GDM1 (cell line): ENCODE results near the gene TBC1D20.
"Not testable (repeated sequence)": the region's sequence is repeated elsewhere in the genome, so short reads cannot be mapped to it uniquely, and the experiment has no call there.

Experiments
- DNase-seq: peaks from one replicate; lab custom pipeline; 2025; lab: John Stamatoyannopoulos, UW

Gene TBC1D20

DNA sequence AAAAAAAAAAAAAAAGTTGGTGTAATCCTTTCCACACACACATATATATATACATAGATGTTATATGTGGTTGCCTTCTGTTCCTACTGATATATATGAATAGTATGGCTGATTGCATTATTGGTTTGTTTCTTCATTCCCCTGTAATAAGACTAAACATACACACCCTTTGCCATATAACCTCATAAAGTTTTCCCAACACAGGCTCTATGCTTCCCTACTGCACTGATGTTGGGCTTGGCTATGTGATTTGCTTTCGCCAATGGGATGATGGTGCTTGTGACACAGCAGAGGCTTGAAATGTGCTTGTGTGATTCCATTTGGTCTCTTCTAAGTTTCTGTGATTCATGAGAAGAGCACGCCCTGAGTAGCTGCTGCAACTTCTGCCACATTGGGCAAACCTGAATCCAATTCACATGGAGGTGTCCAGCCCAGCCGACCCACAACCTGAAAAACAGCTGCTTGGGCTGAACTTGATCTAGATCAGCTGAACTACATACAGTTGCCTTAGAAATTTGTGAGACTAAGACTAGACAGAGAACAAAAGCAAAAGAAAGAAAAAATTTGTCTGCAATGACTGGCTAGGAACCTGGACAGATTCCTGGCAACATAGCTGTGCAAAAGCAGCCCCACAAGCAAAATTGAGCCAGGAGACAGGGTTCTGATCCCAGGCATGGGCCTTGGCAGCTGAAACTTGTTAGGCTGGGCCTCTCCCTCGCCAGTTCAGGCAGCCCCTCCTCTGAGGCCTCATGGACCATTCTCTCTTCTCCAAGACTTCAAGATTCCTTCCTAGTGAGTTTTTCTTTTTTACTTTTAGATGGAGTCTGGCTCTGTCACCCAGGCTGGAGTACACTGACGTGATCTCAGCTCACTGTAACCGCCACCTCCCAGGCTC, 13.4 kb upstream of the TBC1D20 start:
- no peak for DNase-seq

DNA sequence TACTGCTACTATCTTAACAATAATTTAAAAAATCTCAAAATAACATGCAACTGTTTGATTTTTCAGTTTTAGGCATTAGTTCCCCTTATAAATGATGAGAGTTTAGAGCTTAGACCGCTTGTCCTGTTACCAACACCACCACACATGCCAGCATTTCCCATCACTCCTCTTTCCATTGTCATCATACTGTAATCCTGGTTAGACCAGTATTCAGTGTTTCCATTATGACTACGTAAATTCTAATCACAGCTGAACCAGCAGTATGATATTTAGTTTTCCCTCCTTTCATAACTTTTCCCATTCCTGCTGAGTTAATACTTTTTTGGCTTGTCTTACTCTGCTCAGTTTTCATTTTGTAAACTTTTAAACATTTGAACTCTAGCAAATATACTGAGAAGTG, 12.2 kb upstream of the TBC1D20 start:
- DNase-seq = no peak

DNA sequence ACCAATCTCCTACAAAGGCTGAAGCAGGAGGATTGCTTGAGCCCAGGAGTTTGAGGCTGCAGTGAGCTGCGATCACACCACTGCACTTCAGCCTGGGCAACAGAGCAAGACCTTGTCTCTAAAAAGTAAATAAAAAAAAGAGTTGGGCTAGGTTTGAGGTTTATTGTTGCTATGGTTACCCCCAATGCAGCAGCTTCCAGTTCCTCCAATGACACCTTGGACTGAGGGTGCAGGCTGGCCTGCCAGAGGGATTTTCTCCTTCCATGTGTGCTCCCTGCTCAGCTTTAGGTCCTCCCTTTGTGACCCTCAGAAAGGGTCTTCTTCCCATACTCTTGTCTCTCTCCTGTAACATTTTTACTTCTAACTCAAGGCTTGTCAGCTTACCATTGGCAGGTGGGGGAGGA, 10.6 kb upstream of the TBC1D20 start:
- no peak for DNase-seq

DNA sequence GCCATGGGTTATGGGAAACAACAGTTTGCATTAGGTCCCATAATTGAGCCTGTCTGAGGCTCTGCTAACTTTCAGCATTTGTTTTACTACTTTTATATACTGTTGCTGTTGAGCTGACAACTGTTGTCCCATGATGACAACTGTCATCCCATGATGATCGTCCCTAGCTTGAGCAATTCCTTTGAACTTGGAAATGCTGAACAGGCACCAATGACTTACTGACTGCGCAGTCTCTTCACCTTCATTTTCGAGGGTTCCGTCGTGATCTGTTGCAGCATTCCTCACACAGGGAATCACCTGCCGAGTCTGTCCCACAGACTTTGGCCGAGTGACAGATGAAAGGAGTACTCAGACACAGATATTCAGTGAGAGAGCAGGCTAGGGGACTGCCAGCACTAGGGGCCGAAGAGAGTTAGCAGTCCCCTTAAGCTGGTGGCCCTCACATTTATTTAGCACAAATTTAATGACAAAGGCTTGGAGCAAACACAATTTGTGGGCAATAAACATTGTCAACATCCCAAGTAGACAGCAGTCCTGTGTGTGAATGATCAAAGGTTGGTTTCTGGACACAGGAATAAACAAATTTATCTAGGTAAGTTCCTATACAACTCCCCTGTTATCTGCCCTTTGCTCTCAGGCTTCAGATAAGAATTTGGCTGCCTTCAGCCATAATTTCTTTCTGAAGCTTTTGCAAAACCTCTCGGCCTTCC, 10.0 kb upstream of the TBC1D20 start:
- no peak for DNase-seq

DNA sequence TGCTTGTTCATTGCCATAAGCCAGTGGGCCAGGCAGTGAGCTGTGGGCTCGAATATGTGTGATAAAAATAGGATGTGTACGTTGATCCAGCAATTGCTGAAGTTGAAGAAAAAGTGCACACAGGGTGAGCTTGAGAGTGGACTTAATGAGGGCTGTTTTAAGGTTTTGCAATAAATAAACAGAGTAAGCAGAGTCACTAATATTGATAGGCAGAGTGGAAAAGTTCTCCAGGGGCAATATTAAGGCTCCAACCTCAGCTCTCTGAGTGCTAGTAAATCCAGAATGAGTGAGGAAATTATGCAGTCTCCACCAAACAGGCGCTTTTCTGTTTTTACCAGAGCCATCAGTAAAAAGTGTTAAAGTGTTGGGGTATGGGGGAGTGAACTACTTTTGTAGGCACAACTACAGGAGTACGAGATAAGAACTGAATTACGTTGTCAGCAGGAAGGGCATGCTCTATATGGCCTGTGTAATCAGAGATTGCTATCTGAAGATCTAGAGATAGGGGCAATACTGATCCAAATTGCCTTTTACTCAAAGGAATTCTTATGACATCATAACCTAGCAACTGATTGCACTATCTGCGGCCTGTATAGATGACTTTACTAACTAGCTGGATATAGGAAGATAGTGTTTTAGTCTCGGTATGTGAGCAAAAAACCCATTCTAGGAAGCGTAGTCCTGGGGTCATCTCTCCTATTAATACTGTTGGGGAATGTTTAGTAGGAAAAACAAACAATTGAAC, 7.6 kb upstream of the TBC1D20 start:
- DNase-seq = no peak

DNA sequence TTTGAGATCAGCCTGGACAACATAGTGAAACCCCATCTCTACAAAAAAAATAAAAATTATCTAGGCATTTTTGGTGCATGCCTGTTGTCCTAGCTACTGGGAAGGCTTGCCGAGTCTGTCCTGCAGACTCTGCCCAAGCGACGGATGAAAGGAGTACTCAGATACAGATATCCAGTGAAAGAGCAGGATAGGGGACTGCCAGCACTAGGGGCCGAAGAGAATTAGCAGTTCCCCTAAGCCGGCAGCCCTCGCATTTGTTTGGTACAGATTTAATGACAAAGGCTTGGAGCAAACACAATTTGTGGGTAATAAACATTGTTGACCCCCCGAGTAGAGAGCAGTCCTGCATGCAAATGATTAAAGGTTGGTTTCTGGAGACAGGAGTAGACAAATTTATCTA, 5.4 kb upstream of the TBC1D20 start:
- DNase-seq = no peak

DNA sequence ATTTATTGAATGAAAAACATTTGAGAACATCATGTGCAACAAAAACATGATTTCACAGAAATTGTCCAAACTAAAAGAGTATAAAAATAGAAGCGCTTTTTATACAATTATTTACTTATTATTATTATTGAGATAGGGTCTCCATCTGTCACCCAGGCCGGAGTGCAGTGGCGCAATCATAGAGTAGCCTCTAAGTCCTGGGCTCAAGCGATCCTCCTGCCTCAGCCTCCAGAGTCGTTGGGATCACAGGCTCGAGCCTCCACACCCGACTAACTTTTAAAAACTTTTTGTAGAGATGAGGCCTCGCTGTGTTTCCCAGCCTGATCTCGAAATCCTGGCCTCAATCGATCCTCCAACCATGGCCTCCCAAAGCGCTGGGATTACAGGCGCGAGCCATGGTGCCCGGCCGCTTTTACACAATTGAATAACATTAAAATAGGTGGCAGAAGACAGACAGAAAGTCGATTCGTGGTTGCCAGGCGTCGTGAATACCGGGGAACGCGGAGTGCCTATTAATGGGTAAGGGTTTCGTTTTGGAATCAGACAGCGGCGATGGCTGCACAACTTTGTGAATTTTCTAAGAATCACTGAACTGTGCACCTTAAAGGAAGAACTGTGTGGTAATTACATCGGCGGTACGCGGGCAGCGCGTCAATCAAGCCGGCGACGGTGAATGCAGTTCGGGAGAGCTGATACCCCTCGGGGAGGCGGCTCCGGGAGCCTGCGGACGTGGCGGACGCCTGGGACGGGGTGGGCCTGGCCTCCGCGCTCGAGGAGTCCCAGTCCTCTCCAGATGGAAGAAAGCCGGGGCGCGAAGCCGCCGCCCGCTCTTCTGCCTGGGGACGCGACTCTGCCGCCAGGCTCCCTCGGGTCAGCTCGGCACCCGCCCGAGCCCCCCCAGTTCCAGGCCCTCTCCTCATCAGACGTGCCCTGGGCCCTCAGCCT, 807 bp downstream of the TBC1D20 start:
- DNase-seq = peak; percentile 45

DNA sequence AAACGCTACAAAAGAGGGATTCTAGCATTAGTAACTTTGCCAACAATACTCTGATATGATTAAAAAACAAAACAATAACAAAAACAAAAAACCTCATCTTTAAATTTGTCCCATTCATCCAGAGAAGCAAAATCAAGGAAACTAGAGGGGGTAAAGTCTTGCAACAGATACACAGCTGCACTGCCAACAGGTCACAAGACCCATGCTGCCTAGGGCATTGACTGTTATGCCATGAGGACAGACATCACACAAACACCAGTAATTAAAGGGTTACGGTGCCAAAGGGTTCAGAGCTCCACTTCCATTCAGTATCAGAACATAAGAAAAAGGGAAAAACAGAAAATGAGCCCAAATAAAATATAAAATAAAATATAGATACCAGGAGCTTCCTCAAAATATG, 1.6 kb downstream of the TBC1D20 start:
- DNase-seq = no peak

DNA sequence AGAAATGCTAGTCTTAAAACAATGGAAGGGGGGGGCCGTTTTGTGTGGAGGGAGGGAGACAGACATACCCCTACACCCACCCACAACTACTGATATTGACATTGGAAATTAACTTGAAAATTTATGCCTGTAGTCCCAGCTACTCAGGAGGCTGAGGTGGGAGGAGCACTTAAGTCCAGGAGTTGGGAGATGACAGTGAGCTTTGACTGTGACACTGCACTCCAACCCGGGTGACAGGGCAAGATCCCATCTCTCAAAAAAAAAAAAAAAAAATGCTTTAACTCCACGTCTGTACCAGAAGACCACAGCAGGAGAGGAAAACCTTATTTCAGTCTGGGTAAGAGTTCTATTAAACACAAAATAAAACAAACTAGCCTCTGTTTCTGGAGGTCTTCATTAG, 2.2 kb downstream of the TBC1D20 start:
- DNase-seq = no peak

DNA sequence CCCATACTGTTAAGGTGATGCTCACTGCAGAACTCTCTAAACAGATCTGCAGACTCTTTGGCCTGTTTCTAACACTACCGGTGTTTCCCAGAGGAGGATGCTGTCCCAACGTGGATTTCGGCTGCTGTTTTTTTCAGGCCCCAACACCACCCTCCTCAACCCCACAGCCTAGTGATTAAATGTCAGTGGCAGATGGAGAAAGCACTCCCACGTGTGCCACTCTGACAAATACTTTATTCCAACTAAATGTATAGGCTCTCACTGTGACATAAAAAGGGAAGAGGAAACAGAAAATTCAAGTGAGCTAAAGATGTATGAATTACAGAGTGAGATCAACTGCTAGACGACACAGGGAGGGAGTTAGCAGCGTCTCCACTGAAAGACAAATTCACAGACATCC, 3.6 kb downstream of the TBC1D20 start:
- no peak for DNase-seq

DNA sequence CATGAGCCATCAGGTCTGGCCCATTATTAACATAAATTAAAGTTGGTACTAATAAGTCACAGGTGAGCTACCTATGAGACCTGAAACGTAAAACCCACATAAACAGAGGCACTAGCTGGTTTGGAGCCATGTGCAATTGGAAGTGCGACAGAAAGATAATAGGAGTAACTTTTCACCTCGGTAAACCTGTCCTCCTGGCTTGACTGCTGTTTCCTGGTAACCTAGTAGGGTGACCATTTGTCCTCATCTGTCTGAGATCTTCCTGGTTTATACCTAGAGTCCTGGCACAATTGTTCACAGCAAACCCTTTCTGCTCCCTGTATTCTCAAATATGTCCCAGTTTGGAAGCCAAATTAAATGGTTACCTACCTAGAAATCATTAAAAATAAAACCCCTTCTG, 7.4 kb downstream of the TBC1D20 start:
- DNase-seq = no peak

DNA sequence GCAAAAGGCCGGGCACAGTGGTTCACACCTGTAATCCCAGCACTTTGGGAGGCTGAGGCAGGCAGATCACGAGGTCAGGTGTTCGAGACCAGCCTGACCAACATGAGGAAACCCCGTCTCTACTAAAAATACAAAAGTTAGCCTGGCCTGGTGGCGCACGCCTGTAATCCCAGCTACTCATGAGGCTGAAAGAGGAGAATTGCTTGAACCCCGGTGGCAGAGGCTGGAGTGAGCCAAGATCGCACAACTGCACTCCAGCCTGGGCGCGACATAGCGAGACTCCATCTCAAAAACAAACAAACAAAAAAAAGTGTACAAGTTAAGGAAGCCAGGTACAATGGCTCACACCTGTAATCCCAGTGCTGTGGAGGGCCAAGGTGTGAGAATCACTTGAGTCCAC, 10.3 kb downstream of the TBC1D20 start:
- DNase-seq = not testable (repeated sequence)

DNA sequence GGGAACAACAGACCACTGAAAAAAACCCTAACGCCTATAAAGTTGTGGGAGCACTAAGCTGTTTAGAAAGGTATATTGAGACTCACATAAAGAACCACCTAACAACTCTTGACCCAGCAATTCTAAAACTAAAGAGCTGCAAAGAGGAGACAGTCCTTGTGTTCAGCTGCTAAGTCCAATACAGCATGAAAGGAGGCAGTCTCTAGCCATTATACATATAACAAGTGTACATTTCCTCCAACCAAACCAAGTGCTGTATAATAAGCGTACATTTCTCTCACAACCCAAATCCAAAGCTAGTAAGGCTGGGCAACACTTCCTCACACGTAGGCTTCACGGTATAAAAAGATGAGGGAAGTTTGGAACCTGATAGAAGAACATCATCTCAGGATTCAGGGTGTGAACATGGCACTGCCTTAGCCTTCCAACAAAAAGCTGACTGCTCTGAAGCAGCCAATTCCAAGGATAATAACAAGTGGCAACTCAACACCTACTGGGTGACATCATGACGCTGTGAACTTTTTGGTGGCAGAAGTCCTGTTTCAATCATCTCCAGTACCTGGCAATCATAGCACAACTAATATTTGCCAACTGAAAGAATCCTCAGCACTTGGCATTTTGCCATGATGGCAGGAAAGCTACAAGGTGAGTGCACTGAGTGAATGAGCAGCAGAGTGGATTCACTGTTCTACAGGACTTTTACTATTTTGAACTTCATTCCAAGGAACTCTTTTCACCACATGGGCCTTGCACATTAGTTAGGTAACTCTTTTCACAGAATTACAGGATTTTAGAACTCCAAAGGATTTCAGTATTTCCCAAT, 16.6 kb downstream of the TBC1D20 start:
- DNase-seq = no peak

DNA sequence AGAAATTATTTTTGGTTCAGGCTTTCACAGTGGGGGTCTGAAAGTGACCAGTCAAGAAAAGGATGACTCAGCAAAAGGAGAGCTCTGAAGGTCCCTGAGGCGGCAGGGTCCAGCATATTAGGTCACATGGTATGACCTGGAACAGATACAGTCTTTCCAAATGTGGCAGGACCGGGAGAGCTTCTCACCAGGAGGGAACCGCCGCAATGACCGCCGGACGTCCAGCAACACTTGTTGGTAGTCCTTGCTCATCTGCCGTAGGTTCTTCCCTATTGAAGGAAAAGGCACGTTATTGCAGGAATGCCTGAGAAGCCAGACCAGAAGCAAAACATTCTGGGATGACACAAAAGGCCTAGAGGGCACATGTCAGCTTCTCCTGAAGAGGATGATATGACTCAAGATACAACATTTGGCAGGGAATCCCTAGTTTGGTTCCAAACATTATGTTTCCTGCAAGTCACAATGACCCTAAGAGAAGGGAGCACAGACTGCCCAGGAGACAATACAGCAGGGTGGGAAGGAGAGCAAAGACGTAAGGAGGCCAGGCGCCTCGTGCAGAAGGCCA, 17.4 kb downstream of the TBC1D20 start:
- DNase-seq = no peak

DNA sequence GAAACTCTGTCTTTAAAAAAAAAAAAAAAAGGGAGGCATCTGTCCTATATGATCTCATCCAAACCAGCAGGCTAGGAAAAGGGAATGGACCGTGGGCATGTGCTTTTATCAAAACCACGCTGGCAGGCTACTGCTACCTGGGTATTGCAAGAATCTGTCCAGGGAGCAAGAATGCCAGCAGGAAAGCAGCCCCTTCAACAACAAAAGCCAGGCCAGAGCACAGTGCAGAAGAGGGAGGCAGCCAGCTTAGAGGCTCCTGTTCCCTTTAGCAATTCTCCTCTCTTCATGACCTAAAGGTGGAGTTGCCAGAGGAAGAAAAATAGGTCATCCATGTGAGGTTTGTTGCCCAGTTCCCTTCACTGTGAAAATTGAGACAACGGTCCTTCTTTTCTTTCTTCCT, 18.2 kb downstream of the TBC1D20 start:
- no peak for DNase-seq

DNA sequence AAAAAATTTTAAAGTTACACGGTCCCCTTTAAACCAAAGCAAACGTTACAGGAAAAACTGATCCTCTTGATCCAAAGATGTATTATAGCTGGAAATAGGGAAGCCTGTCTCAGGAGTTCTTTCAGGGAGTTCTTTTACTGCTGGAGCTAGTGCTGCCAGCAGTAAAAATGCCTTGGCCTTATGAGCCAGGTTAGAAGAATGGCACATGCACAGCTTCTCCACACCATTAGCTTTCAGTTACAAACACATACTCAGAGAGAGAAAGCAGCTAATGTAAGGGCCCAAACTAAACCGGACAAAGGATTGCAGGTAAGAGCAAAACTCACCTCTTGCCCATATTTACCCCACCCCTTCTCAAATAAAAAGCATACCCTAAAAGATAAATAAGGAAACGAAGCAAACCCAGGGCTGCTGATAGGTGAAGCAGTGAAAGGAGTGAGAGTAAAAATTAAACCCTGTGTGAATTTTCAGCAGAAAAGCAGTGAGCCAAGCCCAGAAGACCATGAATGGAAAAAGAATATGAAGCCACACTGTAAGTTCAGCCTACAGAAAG, 19.0 kb downstream of the TBC1D20 start:
- no peak for DNase-seq

DNA sequence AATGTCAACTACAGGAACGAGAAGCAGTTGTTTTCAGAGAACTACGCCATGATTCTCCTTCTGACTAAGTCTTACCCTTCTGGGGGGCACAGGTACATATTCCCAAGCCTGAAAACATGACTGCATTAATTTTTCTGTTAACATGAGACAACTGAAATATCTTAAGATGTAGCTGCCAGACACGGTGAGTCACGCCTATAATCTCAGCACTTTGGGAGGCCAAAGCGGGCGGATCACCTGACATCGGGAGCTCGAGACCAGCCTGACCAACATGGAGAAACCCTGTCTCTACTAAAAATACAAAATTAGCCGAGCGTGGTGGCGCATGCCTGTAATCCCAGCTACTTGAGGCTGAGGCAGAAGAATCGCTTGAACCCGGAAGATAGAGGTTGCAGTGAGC, 21.7 kb downstream of the TBC1D20 start:
- no peak for DNase-seq

DNA sequence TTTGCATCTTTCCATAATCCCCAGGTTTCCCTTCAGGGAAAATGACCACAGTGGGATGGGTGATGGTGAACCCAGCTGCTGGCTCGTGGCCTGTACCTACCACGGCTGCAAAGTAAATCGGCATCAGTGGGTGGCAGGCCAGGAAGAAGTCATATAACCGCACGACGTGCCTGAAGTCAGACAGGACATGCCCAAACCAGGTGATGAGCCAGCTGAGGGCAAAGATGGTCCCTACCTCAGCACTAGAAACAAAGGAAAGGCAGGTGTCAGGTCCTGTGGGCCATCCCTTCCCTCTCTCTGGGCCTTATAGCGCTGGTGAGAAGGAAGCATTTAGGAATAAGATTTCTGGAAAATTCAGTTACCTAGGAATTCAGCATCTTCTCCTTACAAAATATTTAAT, 22.2 kb downstream of the TBC1D20 start:
- no peak for DNase-seq

DNA sequence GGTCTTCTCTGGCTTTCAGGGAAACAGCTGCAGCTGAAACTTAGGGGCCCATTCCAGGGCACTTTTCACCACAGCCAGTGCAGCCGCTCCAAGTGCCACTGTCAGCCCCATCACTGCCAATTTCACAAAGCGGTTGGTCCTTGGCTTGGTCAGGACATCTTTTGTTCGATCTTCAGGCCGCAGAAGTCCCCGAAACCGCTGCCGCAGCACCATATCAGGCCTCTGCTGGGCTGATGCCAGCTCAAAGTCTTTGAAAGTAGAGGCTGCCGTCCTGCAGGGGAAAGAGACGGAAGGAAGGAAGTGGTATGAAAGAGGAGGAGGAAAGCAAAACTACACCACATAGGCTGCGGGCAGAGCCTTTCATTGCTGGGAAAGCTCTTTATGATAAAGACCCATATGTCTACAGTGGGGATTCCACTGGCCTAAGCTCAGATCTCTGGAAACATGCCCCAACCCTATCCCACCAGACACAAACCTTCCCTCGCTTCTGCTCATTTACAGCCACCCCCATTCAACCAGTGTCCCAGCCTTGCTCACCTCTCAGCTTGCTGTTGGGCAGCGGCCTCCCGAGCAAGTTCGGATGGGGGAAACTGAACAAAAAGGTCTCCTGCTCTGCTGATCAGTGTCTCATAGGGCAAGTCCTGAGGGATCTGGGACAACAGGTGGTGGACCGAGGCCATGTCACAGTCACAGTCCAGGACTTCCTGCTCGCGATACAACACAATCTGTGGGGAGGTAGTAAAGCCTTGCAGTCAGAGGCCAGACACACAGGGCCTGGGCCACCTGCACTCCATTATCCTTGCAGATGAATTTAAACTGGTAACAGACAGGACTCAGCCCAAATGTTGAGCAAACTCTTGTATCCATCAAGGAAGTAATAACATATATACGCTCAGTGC, 23.5 kb downstream of the TBC1D20 start:
- DNase-seq = peak; percentile 79
